H4 (cell line): Measurements from ENCODE around the gene DUSP5. TPM values are rescaled to one million over a fixed set of nuclear protein-coding genes. Genes with fewer than 3 reads are reported as not detected.
"Not testable (repeated sequence)": the region's sequence is repeated elsewhere in the genome, so short reads cannot be mapped to it uniquely, and the experiment has no call there.

ENCODE experiments used
- DNase-seq: peaks from one replicate; pipeline ENCODE4 v3.0.0-alpha.2; 2015; ENCODE audit warnings: low spot score
- total RNA-seq: library from RNA; depleted of rRNA; stranded (reverse); fragments of >200 nt; shearing (Covaris generic); gene quantifications from 2 replicates; pipeline ENCODE4 v1.2.3, GENCODE V29; 2014

The DUSP5 gene
- total RNA-seq, 1 experiment from 2014 or later: 10.5 TPM

DNA sequence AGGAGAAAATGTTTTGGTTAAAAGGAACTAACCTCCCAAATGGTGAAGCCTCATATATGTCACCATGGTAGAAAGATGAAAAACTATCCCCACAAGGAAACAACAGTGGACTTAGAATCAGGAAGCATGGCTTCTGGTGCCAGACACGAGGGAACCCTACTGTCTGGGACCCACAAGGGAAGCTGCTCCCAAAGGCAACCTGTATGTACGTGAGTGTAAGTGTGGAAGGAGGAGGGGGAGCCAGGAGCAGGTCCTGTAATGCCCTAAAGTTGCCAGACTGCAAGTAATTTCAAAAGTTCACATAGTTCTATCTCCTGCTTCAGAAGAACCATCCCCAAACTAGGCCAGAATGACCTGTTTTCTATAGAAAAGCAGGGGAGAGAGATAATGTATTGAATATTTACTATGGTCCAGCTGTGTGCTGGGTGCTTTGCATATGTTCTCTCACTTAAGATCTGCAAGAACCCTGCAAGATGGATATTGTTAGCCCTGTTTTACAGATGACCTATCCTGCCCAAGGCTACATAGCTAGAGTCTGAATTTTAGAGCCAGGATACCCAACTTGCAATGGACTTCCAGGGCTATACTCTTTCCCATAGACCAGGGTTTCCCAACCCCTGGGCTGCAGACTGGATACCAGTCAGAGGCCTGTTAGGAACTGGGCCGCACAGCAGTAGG, 19.2 kb downstream of the DUSP5 start:
- DNase-seq: no peak

DNA sequence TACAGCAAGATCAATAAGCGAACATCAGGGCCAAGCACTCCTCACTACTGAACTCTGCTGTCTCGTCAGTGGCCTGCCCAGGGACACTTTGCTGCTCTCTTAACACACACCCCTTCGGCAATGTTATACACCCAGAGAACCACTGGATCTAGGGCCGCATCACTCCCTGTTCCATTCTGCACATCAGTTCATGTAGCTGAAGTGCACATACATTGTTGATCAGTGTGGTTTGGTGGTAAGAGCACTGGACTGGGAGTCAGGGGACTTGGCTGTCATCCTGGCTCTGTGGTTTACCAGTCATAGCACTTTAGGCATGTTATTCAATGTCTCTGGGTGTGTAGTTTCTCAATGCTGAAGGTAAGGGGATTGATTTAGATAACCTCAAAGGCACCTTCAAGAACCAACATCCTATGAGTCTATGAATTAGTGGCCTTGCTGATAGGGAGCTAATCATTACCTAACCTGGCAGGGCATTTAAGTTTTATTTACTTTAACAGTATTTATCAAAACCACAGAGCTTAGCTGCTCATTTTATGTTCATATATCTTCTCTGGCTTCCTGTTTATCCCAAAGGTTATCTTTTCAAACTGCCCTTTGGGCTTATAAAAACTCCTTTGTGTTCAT, 24.8 kb downstream of the DUSP5 start:
- peak; percentile 64 for DNase-seq

GRCh38 chr10:110523736-110524135, 26.0 kb downstream of the DUSP5 start:
- DNase-seq: no peak

DNA sequence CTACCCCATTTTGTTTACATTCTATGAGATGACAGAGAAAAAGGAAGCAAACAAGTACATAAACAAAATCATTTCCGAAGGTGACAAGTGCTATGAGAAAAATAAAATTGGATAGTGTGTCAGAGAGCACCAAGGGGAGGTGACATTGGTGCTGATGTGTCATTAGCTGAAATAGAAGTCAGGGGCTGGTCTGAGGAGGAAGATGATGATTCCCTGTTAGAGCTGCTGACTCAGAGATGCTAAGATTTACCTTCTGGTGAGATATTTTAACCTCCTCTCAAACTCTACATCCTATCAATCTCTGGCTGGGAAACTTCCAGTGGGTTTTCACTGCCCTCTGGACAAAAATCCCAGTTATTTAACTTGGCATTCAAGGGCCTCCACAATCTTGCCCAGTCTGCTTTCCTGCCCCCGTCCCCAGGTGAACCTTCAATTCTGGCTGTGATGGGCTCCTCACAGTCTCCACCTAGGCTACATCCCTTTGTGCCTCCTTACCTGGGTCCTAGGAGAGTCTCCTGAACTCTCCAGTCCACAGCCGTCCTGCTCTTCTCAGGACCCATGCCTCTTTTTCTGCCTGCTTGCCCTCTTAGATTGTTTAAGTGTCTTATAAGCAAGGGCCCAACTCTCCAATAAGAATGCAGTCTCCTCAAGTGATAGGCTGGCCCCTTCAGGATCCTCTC, 26.6 kb downstream of the DUSP5 start:
- DNase-seq: no peak

- no peak for DNase-seq
Observed at GRCh38 chr10:110524859-110525232, 27.1 kb downstream of the DUSP5 start.

- no peak for DNase-seq
Observed at GRCh38 chr10:110525349-110526260, 27.9 kb downstream of the DUSP5 start.

DNA sequence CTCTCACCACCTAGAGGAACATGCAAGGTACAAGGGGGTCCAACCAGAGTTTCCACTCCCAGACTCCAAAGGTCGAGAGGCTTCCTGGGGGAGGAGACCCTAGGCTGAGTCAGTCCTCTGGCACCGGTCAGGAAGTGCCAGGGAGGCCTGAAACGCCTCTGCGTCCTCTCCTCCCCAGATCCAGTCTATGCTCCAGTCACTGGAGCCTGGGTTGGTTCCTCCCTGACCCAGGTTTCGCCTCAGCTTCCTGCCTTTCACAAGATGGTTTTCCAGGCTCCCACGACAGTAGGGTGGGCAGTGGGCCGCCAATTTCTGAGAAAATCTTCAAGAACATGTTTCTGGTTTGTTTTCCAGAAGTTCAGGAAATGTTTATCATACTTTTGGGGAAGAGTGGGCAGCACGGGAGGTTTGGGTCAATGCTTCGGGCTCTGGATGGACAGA, 30.0 kb downstream of the DUSP5 start:
- no peak for DNase-seq

DNA sequence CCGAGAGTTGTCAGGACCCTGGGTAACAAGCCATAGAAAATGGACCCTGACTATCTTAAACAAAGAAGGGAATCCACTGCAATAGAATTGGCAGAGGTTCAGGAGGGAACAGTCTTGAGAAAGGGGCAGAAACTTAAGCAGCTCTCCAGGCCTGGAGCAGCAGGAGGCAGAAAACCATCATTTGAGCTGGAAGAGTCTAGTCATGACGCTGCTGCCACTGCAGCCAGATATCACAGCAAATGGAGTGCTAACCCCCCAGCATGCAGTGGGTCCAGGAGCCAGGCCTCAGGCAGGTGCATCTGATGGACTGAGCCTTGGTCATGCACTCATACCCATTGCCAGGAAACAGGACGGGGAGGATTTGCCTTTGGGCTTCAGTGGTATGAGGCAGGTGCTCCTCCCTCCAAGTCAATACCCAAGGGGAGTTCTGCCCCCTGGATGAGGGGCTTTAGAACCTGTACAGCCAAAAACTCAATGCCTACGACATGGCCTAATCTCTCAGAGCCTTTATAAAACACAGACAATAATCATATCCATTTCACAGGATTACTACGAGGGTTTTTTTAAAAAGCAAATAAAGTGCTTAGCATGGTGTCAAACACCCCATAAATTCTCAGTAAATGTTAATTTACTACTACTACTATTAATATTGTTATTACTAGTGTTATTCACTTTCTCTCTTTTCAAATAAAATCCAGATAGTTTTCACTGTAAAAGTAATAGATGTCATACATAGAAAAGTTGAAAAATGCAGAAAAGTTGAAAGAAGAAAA, 30.7 kb downstream of the DUSP5 start:
- DNase-seq: no peak

DNA sequence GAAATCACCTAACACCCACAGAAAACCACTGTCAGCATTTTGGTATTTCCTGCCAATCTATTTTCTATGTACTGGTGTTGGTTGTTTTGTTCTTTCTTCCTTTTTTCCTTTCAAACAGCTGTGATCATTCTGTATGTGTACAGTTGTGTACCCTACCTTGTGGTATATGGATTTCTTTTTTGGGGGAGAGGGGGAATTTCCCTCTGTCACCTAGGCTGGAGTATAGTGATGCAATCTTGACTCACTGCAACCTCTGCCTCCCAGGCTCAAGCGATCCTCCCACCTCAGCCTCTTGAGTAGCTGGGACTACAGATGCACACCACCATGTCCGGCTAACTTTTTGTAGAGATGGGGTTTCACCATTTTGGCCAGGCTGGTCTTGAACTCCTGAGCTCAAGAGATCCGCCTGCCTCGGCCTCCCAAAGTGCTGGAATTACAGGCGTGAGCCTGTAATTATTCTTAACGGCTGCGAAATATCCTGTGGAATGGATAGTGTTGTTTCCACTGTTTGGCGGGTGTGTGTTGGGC, 31.4 kb downstream of the DUSP5 start:
- not testable (repeated sequence) for DNase-seq

DNA sequence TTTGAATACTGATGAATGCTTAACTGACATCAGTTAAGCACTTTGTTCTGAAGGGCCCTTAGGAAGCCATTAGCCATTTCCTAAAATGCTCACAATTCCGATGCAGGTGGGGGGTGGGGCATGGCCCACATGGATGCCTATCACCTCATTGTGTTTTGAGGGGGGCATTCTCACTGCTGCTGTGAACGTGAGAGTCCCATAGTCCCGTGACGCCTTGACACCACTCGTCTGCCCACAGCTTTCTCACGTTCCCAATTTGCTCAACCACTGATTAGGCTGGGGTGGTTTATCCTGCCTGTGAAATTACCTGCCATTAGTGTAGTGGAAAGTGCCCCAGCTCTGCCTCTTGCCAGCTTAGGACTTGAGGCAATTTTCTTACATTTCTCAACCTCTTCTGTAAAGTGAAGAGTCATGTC, 31.9 kb downstream of the DUSP5 start:
- no peak for DNase-seq

DNA sequence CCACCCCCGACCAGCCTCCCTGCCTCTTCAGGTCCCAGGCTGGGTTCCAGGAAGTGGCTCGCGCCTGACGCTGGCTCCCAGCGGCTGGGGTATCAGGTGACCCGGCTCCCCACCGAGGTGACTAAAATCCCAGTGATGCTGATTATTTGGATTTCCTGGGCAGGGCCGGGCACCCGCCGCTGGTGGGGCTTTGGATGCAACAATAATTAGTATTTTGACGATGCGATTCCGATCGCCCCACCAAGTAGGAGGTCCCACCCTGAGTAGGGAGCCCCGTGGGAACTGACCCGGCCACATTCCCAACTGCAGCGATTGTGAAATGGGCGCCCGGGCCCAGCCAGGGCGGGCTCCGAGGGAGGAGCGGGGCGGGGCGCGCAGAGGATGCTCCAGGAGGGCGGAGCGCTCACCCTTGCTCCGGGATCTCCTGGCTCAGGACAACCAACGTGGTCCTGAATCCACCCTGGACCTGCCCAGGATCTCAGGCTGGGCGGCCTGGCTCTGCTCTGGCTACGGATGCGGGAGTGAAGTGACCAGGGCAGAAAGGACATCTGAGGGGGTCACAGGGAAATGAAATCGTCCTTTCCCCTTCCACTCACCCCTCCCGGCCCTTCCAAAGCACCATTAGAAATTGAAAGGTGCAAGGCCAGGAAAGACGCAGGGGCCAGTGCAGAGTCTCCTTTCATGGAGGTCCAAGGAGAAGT, 32.6 kb downstream of the DUSP5 start:
- DNase-seq: peak; percentile 54

GRCh38 chr10:110531687-110532086, 34.0 kb downstream of the DUSP5 start:
- no peak for DNase-seq

DNA sequence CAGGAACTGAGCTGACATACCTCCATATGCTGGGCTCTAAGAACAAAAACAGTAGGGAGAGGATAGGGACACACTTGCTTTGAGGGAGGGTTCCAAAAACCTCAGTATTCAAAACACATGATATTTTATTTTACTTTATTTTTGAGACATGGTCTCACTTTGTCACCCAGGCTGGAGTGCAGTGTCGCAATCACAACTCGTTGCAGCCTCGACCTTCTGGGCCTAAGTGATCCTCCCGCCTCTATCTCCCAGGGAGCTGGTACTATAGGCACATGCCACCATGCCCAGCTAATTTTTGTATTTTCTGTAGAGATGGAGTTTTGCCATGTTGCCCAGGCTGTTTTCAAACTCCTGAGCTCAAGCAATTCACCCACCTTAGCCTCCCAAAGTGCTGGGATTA, 34.9 kb downstream of the DUSP5 start:
- DNase-seq: not testable (repeated sequence)

- DNase-seq: no peak
Observed at GRCh38 chr10:110533149-110533548, 35.4 kb downstream of the DUSP5 start.

- no peak for DNase-seq
Observed at GRCh38 chr10:110534571-110534970, 36.9 kb downstream of the DUSP5 start.

DNA sequence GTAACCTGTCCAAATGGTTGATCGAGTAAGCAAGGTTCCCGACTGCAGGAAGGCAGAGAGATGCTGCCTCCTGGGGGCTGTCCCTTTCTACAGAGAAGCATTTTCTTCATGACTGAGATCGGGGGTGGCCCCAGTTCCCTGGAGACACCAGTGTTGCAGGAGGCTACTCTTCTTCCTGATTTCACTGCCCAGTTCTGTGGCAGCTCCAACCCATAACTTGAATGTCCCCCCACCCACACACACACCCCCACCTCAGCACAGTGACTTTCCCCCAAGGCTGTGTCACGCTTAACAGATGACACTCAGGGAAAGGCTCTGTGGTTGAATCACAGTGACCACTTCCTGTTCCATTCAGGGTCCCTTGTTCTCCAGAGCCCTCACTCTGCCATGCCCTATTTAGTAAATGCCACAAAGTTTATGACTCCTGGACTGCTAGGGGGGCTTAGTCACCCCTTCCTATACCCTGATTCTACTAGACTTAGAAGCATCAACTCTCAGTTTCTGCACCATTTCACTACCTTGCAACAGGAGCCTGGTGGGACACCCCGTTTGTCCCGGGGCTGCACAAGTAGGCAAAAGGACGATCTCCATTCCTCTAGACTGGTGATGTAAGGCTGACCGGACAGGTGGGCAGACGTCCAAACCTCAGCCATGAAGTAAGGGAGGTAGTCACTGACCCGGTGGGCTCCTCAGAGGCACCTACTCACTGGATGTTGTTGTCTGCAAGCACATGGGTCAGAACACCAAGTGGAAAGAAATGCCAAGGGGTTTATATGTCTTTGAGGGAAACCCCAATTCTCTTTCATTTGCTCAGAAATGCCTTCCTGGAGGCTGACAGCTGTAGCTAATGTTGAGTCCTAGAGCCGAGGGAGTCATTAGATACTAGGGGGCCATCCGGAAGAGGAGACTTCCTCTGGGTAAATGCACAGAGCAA, 38.5 kb downstream of the DUSP5 start:
- DNase-seq: peak; percentile 85

DNA sequence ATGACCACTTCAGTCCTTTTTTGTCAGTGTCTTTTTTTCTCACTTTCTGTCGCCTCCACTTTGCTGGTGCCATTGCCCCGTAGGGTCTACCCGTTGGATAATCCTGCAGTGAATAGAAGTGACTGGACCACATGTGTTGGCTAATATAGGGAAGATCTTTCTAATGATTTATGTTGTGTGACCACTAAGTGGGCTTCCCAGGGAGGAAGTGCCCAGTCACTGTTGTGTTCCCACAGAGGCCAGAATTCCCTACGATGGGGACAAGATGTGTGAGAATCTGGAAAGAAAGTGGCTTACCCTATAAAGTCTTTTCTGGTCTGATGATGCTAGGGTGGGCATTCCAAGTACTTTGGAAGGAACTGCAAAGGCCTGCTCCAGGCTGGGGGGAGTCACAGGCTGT, 41.4 kb downstream of the DUSP5 start:
- DNase-seq: no peak

DNA sequence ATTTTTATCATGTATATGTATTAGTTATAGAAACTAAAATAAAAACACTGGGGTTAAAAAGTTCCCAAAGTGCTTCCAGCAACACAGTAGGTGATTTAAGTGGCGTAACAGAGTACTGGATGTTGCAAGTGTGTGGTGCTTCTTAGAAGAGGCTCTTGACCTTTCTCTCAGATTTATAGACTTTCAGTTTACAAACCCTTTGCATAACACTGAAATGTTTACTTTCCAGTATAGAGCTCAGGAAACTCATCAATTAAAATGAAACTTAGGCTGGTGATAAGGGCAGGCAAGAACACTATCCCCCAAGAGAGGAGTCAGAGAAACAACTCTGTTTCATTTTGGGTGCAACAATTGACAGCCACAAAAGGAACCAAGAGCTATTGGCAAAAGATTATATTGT, 42.3 kb downstream of the DUSP5 start:
- no peak for DNase-seq

- peak; percentile 63 for DNase-seq
Observed at GRCh38 chr10:110544958-110545537, 47.3 kb downstream of the DUSP5 start.
